Panc1 (cell line): Measurements from ENCODE around the gene MUCL3. TPM values are rescaled to one million over a fixed set of nuclear protein-coding genes. Genes with fewer than 3 reads are reported as not detected.
"Not testable (repeated sequence)": the region's sequence is repeated elsewhere in the genome, so short reads cannot be mapped to it uniquely, and the experiment has no call there.

Experiments used
- ATAC-seq: fragments of 200-7000 bp; cut with Tn5 transposase; 2 replicates; pipeline ENCODE4 v1.9.1; 2020; ENCODE audit warnings: mild to moderate bottlenecking, moderate library complexity
- BruUV-seq: library from RNA; stranded (reverse); fragments of 400-500 nt; replicated peaks from 2 replicates; lab custom pipeline; 2021; lab: Mats Ljungman, UMichigan
- CTCF ChIA-PET: fragments of 300-600 bp; sonication (Branson Sonifier 250); formaldehyde crosslinking; loops from one replicate; lab custom pipeline; 2022; ENCODE audit warnings: antibody characterized with exemption; lab: Charles Lee
- POLR2A ChIA-PET: fragments of 300-600 bp; sonication (Branson Sonifier 250); formaldehyde crosslinking; loops from one replicate; lab custom pipeline; 2022; ENCODE audit warnings: antibody characterized with exemption; lab: Charles Lee
- DNase-seq: peaks from one replicate; pipeline ENCODE4 v3.0.0-alpha.2; 2010; ENCODE audit warnings: low read depth, low spot score
- H3K27ac ChIP-seq: 2 replicates; pipeline ENCODE4 v1.5.1; 2011; ENCODE audit warnings: mild to moderate bottlenecking, low read length, inconsistent platforms
- H3K27me3 ChIP-seq: fragments of 200-500 bp; sonication (Bioruptor generic); 2 replicates; pipeline ENCODE4 v1.6.0; 2014; ENCODE audit warnings: low read length, inconsistent platforms; ENCODE audit not compliant: control insufficient read depth, insufficient read depth
- H3K36me3 ChIP-seq: fragments of 200-500 bp; sonication (Bioruptor generic); 2 replicates; pipeline ENCODE4 v1.5.1; 2014; ENCODE audit warnings: inconsistent platforms, mild to moderate bottlenecking, low read length, moderate library complexity; ENCODE audit not compliant: control insufficient read depth, insufficient read depth
- H3K4me1 ChIP-seq: 2 replicates; pipeline ENCODE4 v1.5.1; 2011; ENCODE audit warnings: inconsistent platforms, mild to moderate bottlenecking, low read length, moderate library complexity; ENCODE audit not compliant: control insufficient read depth, insufficient read depth
- H3K4me3 ChIP-seq, 2 experiments: 2 replicates each; pipeline ENCODE4 v1.5.1; 2011 to 2012; ENCODE audit warnings: low read depth in 2 of 2, low read length in 2 of 2, mild to moderate bottlenecking in 2 of 2, inconsistent platforms in 1 of 2, moderate library complexity in 1 of 2
- H3K9me3 ChIP-seq: fragments of 200-500 bp; sonication (Bioruptor generic); 2 replicates; pipeline ENCODE4 v1.5.1; 2014; ENCODE audit warnings: low read depth, mild to moderate bottlenecking, inconsistent platforms, low read length, moderate library complexity; ENCODE audit not compliant: control insufficient read depth, insufficient read depth
- POLR2AphosphoS5 ChIP-seq: IDR thresholded peaks from 2 replicates; pipeline ENCODE4 v1.6.1; 2012; ENCODE audit warnings: mild to moderate bottlenecking, low read depth, low read length, moderate library complexity
- SIN3A ChIP-seq: IDR thresholded peaks from 2 replicates; pipeline ENCODE4 v1.6.1; 2012; ENCODE audit warnings: low read depth, mild to moderate bottlenecking, low read length, moderate library complexity, borderline replicate concordance; ENCODE audit not compliant: insufficient read depth
- TCF7L2 ChIP-seq: IDR thresholded peaks from 2 replicates; pipeline ENCODE4 v1.6.1; 2011; ENCODE audit warnings: mild to moderate bottlenecking, low read depth, low read length, inconsistent platforms
- in situ Hi-C: cut with HindIII; loops from 2 replicates; pipeline ENCODE4 v1.10.0; 2016; ENCODE audit warnings: low sequenced_read_pairs, low pct_unique_long_range_greater_than_20kb
- intact Hi-C: fragments of 100-400 bp; cut with micrococcal nuclease; formaldehyde crosslinking; loops from one replicate; pipeline ENCODE4 v1.10.0; 2022; ENCODE audit not compliant: unreplicated experiment
- total RNA-seq: library from RNA; stranded (reverse); gene quantifications from one replicate; pipeline ENCODE4 v1.2.1, GENCODE V29; 2021; ENCODE audit not compliant: unreplicated experiment
- TF ChIP-seq, protein P1 (sequence below): fragments of 450-650 bp; IDR thresholded peaks from 2 replicates; pipeline ENCODE4 v1.5.1; 2017; ENCODE audit warnings: mild to moderate bottlenecking
- TF ChIP-seq, protein P2 (sequence below), 2 experiments: IDR thresholded peaks; 2 replicates each; pipeline ENCODE4 v1.6.1; 2011 to 2012; ENCODE audit warnings: low read depth in 2 of 2, control low read depth in 1 of 2, low read length in 1 of 2, mild to moderate bottlenecking in 1 of 2, moderate library complexity in 1 of 2; ENCODE audit not compliant: insufficient read depth in 1 of 2

MUCL3 gene
- total RNA-seq, 1 experiment from 2014 or later = not detected

- BruUV-seq = no TSS peak
- Histone ChIP-seq H3K27ac (no peak overlapping the region), H3K27me3 (no peaks in the 10 kb centered on the region), H3K36me3 (no peaks in the 10 kb centered on the region; the same call in 1 of the 2 replicates), H3K4me3 (no peak overlapping the region), H3K9me3 (no peaks in the 10 kb centered on the region), H3K4me1 (no peaks in the 10 kb centered on the region)
- POLR2A ChIA-PET = no interaction called here
- TF ChIP-seq, protein P1, sequence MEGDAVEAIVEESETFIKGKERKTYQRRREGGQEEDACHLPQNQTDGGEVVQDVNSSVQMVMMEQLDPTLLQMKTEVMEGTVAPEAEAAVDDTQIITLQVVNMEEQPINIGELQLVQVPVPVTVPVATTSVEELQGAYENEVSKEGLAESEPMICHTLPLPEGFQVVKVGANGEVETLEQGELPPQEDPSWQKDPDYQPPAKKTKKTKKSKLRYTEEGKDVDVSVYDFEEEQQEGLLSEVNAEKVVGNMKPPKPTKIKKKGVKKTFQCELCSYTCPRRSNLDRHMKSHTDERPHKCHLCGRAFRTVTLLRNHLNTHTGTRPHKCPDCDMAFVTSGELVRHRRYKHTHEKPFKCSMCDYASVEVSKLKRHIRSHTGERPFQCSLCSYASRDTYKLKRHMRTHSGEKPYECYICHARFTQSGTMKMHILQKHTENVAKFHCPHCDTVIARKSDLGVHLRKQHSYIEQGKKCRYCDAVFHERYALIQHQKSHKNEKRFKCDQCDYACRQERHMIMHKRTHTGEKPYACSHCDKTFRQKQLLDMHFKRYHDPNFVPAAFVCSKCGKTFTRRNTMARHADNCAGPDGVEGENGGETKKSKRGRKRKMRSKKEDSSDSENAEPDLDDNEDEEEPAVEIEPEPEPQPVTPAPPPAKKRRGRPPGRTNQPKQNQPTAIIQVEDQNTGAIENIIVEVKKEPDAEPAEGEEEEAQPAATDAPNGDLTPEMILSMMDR = no peak
- no peak for TF ChIP-seq TCF7L2
- TF ChIP-seq SIN3A = no peak
- TF ChIP-seq, protein P2, sequence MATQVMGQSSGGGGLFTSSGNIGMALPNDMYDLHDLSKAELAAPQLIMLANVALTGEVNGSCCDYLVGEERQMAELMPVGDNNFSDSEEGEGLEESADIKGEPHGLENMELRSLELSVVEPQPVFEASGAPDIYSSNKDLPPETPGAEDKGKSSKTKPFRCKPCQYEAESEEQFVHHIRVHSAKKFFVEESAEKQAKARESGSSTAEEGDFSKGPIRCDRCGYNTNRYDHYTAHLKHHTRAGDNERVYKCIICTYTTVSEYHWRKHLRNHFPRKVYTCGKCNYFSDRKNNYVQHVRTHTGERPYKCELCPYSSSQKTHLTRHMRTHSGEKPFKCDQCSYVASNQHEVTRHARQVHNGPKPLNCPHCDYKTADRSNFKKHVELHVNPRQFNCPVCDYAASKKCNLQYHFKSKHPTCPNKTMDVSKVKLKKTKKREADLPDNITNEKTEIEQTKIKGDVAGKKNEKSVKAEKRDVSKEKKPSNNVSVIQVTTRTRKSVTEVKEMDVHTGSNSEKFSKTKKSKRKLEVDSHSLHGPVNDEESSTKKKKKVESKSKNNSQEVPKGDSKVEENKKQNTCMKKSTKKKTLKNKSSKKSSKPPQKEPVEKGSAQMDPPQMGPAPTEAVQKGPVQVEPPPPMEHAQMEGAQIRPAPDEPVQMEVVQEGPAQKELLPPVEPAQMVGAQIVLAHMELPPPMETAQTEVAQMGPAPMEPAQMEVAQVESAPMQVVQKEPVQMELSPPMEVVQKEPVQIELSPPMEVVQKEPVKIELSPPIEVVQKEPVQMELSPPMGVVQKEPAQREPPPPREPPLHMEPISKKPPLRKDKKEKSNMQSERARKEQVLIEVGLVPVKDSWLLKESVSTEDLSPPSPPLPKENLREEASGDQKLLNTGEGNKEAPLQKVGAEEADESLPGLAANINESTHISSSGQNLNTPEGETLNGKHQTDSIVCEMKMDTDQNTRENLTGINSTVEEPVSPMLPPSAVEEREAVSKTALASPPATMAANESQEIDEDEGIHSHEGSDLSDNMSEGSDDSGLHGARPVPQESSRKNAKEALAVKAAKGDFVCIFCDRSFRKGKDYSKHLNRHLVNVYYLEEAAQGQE (IDR thresholded peaks at IDR 0.05; ENCODE audit: insufficient read depth in 1 of 2, low read depth in 2 of 2, low read length in 1 of 2) = no peak
- TF ChIP-seq POLR2AphosphoS5 = no peak
- DNase-seq (no peak), ATAC-seq (no peak)
- intact Hi-C loops (no loop called here), in situ Hi-C loops (no loop called here)
- CTCF ChIA-PET = no interaction called here
These were observed 18.3 kb upstream of the MUCL3 start for GRCh38 chr6:30922447-30922852.

DNA sequence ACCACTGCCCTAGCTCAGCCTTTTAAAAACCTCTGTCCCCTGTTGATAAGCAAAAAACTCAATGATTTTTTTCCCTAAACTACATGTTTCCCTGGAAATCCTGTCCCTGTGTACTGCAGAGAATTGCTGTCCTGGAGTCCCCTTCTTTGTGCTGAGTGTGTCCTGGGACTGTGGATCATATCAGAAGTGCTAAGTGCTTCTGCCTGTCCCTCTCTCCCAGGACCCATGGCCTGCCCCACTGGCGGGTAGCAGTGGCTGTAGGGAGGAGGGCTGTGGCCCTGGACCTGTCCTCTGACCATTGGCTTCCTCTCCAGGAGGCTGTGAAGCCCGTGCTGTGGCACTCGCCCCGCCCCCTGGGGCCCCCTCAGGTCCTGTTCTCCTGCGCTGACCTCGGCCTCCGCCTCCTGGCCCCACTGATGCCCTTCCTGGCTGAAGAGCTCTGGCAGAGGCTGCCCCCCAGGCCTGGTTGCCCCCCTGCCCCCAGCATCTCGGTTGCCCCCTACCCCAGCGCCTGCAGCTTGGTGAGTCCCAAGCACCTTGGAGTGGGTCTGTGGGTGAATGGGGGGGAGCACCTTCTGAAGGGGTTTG lies 16.6 kb upstream of the MUCL3 start:
- H3K4me1 ChIP-seq, H3K36me3 ChIP-seq, ATAC-seq, H3K9me3 ChIP-seq, H3K27me3 ChIP-seq, H3K4me3 ChIP-seq, H3K27ac ChIP-seq, intact Hi-C loops, BruUV-seq, DNase-seq, POLR2A ChIA-PET, in situ Hi-C loops: not testable (repeated sequence)
- CTCF ChIA-PET = interaction anchor here (1.1 kb wide), 1 partner anchor 163 kb away, joined by 3 read pairs; no protein-coding TSS in a partner anchor

- Histone ChIP-seq H3K36me3 (no peaks in the 10 kb centered on the region), H3K27me3 (no peaks in the 10 kb centered on the region), H3K27ac (no peak overlapping the region), H3K9me3 (0 out of 2 replicates have a peak, but pooled peaks cover 3% of the 10 kb centered on the region), H3K4me3 (no peak overlapping the region), H3K4me1 (no peaks in the 10 kb centered on the region)
- no peak for DNase-seq
- TF ChIP-seq POLR2AphosphoS5 = no peak
- no peak for TF ChIP-seq SIN3A
- TF ChIP-seq TCF7L2 = no peak
- TF ChIP-seq, protein P2 (IDR thresholded peaks at IDR 0.05; ENCODE audit: insufficient read depth in 1 of 2, low read depth in 2 of 2, low read length in 1 of 2) = no peak
- TF ChIP-seq, protein P1 = no peak
- no TSS peak for BruUV-seq
- in situ Hi-C loops (no loop called here), intact Hi-C loops (no loop called here)
- ATAC-seq = no peak
- CTCF ChIA-PET = no interaction called here
- POLR2A ChIA-PET = no interaction called here
These were observed 14.1 kb upstream of the MUCL3 start for GRCh38 chr6:30926644-30927043.
